WTC11 (cell line): Measurements from ENCODE around the gene FXYD3. TPM values are rescaled to one million over a fixed set of nuclear protein-coding genes. Genes with fewer than 3 reads are reported as not detected.

Experiments
- ATAC-seq: fragments of 200-7000 bp; cut with Tn5 transposase; 2 replicates; pipeline ENCODE4 v1.10.0; 2021; ENCODE audit warnings: mild to moderate bottlenecking, moderate library complexity
- CTCF ChIA-PET: fragments of 300-600 bp; sonication (Branson Sonifier 250); formaldehyde crosslinking; loops from one replicate; lab custom pipeline; 2021; ENCODE audit warnings: antibody characterized with exemption; lab: Charles Lee
- POLR2A ChIA-PET: fragments of 350-600 bp; sonication (Branson Sonifier 250); formaldehyde crosslinking; loops from one replicate; lab custom pipeline; 2021; ENCODE audit warnings: antibody characterized with exemption; lab: Charles Lee
- DNase-seq: peaks from one replicate; pipeline ENCODE4 v3.0.0; 2021; ENCODE audit warnings: low spot score
- H3K27ac Mint-ChIP-seq: 2 replicates; pipeline ENCODE4 v1.8.0; 2021; ENCODE audit warnings: mixed read lengths
- H3K27me3 Mint-ChIP-seq: 2 replicates; pipeline ENCODE4 v1.8.0; 2021; ENCODE audit warnings: low read depth, mild to moderate bottlenecking, moderate library complexity, mixed read lengths
- H3K36me3 Mint-ChIP-seq: 2 replicates; pipeline ENCODE4 v1.8.0; 2021; ENCODE audit warnings: mixed read lengths
- H3K4me1 Mint-ChIP-seq: 2 replicates; pipeline ENCODE4 v1.8.0; 2022; ENCODE audit warnings: mixed read lengths
- H3K4me3 Mint-ChIP-seq: 2 replicates; pipeline ENCODE4 v1.8.0; 2021; ENCODE audit warnings: mild to moderate bottlenecking, moderate library complexity, mixed read lengths
- H3K9me3 Mint-ChIP-seq: 2 replicates; pipeline ENCODE4 v1.8.0; 2021; ENCODE audit warnings: mixed read lengths
- ARID4B ChIP-seq: sonication (generic); formaldehyde crosslinking; IDR thresholded peaks from 2 replicates; pipeline ENCODE4 v1.8.0; 2023; ENCODE audit warnings: missing genetic modification reagents, mild to moderate bottlenecking, borderline replicate concordance
- ATF2 ChIP-seq: sonication (generic); formaldehyde crosslinking; IDR thresholded peaks from 2 replicates; pipeline ENCODE4 v1.8.1; 2022; ENCODE audit warnings: low read depth, missing genetic modification reagents, borderline replicate concordance
- CBFB ChIP-seq: sonication (generic); formaldehyde crosslinking; IDR thresholded peaks from 2 replicates; pipeline ENCODE4 v1.8.1; 2022; ENCODE audit warnings: mild to moderate bottlenecking, low read depth, missing genetic modification reagents
- CDX4 ChIP-seq: fragments of 250-450 bp; sonication (Bioruptor Pico); IDR thresholded peaks from 2 replicates; pipeline ENCODE4 v1.9.0; 2021; ENCODE audit warnings: moderate library complexity, mild to moderate bottlenecking, inconsistent platforms, borderline replicate concordance
- CREB1 ChIP-seq: sonication (generic); formaldehyde crosslinking; IDR thresholded peaks from 2 replicates; pipeline ENCODE4 v1.8.0; 2023; ENCODE audit warnings: mild to moderate bottlenecking, missing genetic modification reagents
- CREM ChIP-seq: sonication (generic); formaldehyde crosslinking; IDR thresholded peaks from 2 replicates; pipeline ENCODE4 v1.8.1; 2022; ENCODE audit warnings: mild to moderate bottlenecking, missing genetic modification reagents, moderate library complexity
- ELF4 ChIP-seq: sonication (generic); formaldehyde crosslinking; IDR thresholded peaks from 2 replicates; pipeline ENCODE4 v1.8.1; 2022; ENCODE audit warnings: low read depth, mild to moderate bottlenecking, moderate library complexity, missing genetic modification reagents
- ERG ChIP-seq: fragments of 250-450 bp; sonication (Bioruptor Pico); IDR thresholded peaks from 2 replicates; pipeline ENCODE4 v1.8.0; 2021; ENCODE audit warnings: mild to moderate bottlenecking
- ESRRA ChIP-seq: sonication (generic); formaldehyde crosslinking; IDR thresholded peaks from 2 replicates; pipeline ENCODE4 v1.8.1; 2022; ENCODE audit warnings: mild to moderate bottlenecking, missing genetic modification reagents, borderline replicate concordance
- GRHL2 ChIP-seq: fragments of 250-450 bp; sonication (Bioruptor Pico); IDR thresholded peaks from 2 replicates; pipeline ENCODE4 v1.8.0; 2022; ENCODE audit warnings: mild to moderate bottlenecking, moderate library complexity; ENCODE audit not compliant: insufficient replicate concordance, severe bottlenecking
- HMGA2 ChIP-seq: fragments of 250-450 bp; sonication (Bioruptor Pico); IDR thresholded peaks from 2 replicates; pipeline ENCODE4 v1.4.0; 2021; ENCODE audit warnings: mild to moderate bottlenecking, moderate library complexity
- JAZF1 ChIP-seq: fragments of 250-450 bp; sonication (Bioruptor Pico); IDR thresholded peaks from 2 replicates; pipeline ENCODE4 v1.9.0; 2021; ENCODE audit warnings: moderate library complexity, mild to moderate bottlenecking, inconsistent platforms
- NFATC4 ChIP-seq: fragments of 250-450 bp; sonication (Bioruptor Pico); IDR thresholded peaks from 2 replicates; pipeline ENCODE4 v1.9.0; 2021; ENCODE audit warnings: mild to moderate bottlenecking
- NFYB ChIP-seq: sonication (generic); formaldehyde crosslinking; conservative IDR thresholded peaks from 2 replicates; pipeline ENCODE4 v1.8.0; 2022; ENCODE audit warnings: low read depth, missing genetic modification reagents
- NR2C2 ChIP-seq: sonication (generic); formaldehyde crosslinking; IDR thresholded peaks from 2 replicates; pipeline ENCODE4 v1.8.0; 2022; ENCODE audit warnings: mild to moderate bottlenecking, missing genetic modification reagents
- TEAD4 ChIP-seq: sonication (generic); formaldehyde crosslinking; IDR thresholded peaks from 2 replicates; pipeline ENCODE4 v1.8.0; 2022; ENCODE audit warnings: mild to moderate bottlenecking, missing genetic modification reagents
- TP53 ChIP-seq: sonication (generic); formaldehyde crosslinking; IDR thresholded peaks from 2 replicates; pipeline ENCODE4 v1.8.1; 2023; ENCODE audit warnings: mild to moderate bottlenecking, missing genetic modification reagents
- ZBTB21 ChIP-seq: sonication (generic); formaldehyde crosslinking; IDR thresholded peaks from 2 replicates; pipeline ENCODE4 v1.8.1; 2023; ENCODE audit warnings: mild to moderate bottlenecking, missing genetic modification reagents, borderline replicate concordance
- ZNF121 ChIP-seq: sonication (generic); formaldehyde crosslinking; IDR thresholded peaks from 2 replicates; pipeline ENCODE4 v1.8.0; 2023; ENCODE audit warnings: missing genetic modification reagents
- ZNF396 ChIP-seq: fragments of 250-450 bp; sonication (Bioruptor Pico); IDR thresholded peaks from 2 replicates; pipeline ENCODE4 v1.8.0; 2021; ENCODE audit warnings: mild to moderate bottlenecking, moderate library complexity, borderline replicate concordance
- ZNF671 ChIP-seq: fragments of 250-450 bp; sonication (Bioruptor Pico); IDR thresholded peaks from 2 replicates; pipeline ENCODE4 v1.8.0; 2021; ENCODE audit warnings: mild to moderate bottlenecking
- total RNA-seq: library from RNA; stranded (reverse); gene quantifications from 3 replicates; pipeline ENCODE4 v1.2.3, GENCODE V29; 2021
- TF ChIP-seq, protein P1 (sequence below): fragments of 250-450 bp; sonication (Bioruptor Pico); IDR thresholded peaks from 2 replicates; pipeline ENCODE4 v2.1.2; 2022; ENCODE audit warnings: mild to moderate bottlenecking, moderate library complexity
- TF ChIP-seq, protein P2 (sequence below): sonication (generic); formaldehyde crosslinking; IDR thresholded peaks from 2 replicates; pipeline ENCODE4 v1.8.1; 2023; ENCODE audit warnings: mild to moderate bottlenecking, missing genetic modification reagents

FXYD3 gene
- total RNA-seq, 1 experiment from 2014 or later, result 1.8 TPM

DNA sequence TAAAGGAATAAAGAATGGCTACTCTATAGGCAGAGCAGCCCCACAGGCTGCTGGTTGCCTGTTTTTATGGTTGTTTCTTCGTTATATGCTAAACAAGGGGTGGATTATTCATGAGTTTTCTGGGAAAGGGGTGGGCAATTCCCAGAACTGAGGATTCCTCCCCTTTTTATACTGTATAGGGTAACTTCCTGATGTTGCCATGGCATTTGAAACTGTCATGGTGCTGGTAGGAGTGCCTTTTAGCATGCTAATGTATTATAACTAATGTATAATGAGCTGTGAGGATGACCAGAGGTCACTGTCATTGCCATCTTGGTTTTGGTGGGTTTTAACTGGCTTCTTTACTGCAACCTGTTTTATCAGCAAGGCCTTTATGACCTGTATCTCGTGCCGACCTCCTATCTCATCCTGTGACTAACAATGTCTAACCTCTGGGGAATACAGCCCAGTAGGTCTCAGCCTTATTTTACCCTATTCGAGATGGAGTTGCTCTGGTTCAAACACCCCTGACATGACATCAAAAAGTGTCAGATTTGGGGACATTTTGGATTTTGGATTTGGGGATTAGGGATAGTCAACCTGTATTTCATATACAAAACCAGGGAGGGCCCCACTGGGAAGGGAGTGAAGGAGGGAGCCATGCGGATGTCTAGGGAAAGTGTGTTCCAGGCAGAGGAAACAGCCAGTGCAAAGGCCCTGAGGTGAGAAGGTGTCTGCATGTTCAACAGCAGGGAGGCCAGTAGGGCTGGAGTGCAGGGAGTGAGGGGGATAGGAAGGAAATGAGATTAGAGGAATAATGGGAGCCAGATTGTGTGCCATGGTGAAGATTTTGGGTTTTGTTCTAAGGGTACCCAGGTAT lies 49.8 kb downstream of the FXYD3 start (continued):
- no peak for TF ChIP-seq ARID4B (CRISPR knock-in tag)
- TF ChIP-seq TP53 (CRISPR knock-in tag), result no peak
- TF ChIP-seq, protein P1, sequence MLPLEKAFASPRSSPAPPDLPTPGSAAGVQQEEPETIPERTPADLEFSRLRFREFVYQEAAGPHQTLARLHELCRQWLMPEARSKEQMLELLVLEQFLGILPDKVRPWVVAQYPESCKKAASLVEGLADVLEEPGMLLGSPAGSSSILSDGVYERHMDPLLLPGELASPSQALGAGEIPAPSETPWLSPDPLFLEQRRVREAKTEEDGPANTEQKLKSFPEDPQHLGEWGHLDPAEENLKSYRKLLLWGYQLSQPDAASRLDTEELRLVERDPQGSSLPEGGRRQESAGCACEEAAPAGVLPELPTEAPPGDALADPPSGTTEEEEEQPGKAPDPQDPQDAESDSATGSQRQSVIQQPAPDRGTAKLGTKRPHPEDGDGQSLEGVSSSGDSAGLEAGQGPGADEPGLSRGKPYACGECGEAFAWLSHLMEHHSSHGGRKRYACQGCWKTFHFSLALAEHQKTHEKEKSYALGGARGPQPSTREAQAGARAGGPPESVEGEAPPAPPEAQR (CRISPR knock-in tag), result no peak
- TF ChIP-seq ZNF671 (CRISPR knock-in tag), result no peak
- TF ChIP-seq NFATC4, result no peak
- TF ChIP-seq ATF2 (CRISPR knock-in tag), result no peak
- no peak for TF ChIP-seq NFYB (CRISPR knock-in tag)
- no peak for TF ChIP-seq TEAD4
- TF ChIP-seq NR2C2 (CRISPR knock-in tag), result no peak
- no peak for TF ChIP-seq CDX4 (CRISPR knock-in tag)
- no peak for TF ChIP-seq CBFB

DNA sequence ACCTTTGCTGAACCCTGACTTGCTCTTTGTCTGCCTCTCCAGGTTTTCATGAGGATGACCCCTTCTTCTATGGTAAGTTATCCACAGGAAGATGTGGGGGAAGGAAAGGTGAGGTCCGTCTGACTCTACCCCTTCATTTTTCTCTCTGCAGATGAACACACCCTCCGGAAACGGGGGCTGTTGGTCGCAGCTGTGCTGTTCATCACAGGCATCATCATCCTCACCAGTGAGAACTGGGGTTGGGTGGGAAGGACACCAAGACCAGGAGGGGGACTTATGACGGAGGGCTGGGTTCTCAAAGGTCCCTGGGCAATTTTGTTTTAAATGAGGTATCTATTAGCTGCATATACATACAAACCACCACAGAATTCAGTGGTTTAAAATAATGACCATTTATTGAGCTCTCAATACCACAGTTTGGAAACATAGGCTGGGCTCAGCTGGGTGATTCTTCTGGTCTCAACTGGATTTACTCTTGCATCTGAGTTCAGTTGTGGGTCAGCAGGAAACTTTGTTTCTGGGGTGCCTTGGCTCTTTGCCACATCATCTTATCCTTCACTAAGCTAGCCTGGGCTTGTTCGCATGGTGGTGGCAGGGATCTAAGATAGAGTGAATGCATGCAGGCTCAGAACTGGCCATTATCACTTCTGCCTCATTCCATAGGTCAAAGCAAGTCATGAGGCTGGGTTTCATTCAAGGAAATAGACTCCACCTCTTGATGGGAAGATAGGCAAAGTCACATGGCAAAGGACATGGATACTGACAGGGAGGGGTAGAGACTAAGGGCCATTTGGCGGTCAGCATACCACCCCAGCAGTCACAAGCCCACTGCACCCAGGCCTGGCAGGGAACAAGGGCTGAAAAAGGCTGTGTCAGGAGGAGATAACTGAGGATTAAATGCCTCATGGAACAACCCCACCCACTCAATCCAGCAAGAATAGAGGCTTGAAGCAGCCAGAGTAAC lies 50.8 kb downstream of the FXYD3 start:
- ATAC-seq (no peak), DNase-seq (no peak)
- CTCF ChIA-PET, result no interaction called here
- Mint-ChIP-seq H3K27me3 (no peaks in the 10 kb centered on the region; the same call in 1 of the 2 replicates), H3K4me1 (no peaks in the 10 kb centered on the region), H3K9me3 (peaks cover 39% of the 10 kb centered on the region), H3K36me3 (peaks cover 65% of the 10 kb centered on the region), H3K27ac (no peak overlapping the region), H3K4me3 (no peak overlapping the region)
- POLR2A ChIA-PET, result no interaction called here
- TF ChIP-seq ZNF396 (no peak), CREM (CRISPR knock-in tag) (no peak), ELF4 (CRISPR knock-in tag) (no peak), TP53 (CRISPR knock-in tag) (no peak), JAZF1 (CRISPR knock-in tag) (no peak), ERG (CRISPR knock-in tag) (no peak), ZBTB21 (CRISPR knock-in tag) (no peak), HMGA2 (CRISPR knock-in tag) (no peak), TEAD4 (no peak), CREB1 (CRISPR knock-in tag) (no peak), ZNF121 (no peak), ESRRA (no peak), GRHL2 (CRISPR knock-in tag) (no peak)
- TF ChIP-seq, protein P2, sequence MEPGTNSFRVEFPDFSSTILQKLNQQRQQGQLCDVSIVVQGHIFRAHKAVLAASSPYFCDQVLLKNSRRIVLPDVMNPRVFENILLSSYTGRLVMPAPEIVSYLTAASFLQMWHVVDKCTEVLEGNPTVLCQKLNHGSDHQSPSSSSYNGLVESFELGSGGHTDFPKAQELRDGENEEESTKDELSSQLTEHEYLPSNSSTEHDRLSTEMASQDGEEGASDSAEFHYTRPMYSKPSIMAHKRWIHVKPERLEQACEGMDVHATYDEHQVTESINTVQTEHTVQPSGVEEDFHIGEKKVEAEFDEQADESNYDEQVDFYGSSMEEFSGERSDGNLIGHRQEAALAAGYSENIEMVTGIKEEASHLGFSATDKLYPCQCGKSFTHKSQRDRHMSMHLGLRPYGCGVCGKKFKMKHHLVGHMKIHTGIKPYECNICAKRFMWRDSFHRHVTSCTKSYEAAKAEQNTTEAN (CRISPR knock-in tag), result no peak
